PC-3 (cell line): ENCODE measurements around the gene PBX3.

ENCODE experiments used
- EZH2 ChIP-seq: fragments of 300-600 bp; sonication (generic); IDR thresholded peaks from one replicate; pipeline ENCODE4 v1.6.1; 2017; ENCODE audit warnings: antibody characterized with exemption, mild to moderate bottlenecking, low read length; ENCODE audit not compliant: unreplicated experiment
- TF ChIP-seq, protein P1 (sequence below): fragments of 300-600 bp; sonication (generic); conservative IDR thresholded peaks from 2 replicates; pipeline ENCODE4 v1.5.1; 2017; ENCODE audit warnings: antibody characterized with exemption, low read depth, mild to moderate bottlenecking, low read length

DNA sequence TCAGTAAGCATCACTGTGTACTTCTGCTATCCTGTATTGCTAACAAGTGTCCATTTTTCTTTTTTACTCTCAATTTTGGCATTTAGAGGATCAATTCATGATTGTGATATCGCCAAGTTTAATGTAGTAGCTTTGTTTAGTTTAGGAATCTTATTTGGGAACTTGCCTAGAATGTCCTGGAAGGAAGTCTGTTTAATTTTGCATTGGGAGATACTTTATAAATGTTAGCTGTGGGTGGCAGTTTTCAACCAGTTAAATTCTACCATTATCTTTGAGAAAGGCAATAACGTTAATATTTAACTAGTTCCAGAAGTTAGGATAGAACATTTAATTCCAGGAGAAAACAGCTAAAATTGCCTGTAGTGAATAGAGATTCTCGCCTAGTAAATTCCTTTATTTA lies 78.6 kb downstream of the PBX3 start:
- TF ChIP-seq, protein P1, sequence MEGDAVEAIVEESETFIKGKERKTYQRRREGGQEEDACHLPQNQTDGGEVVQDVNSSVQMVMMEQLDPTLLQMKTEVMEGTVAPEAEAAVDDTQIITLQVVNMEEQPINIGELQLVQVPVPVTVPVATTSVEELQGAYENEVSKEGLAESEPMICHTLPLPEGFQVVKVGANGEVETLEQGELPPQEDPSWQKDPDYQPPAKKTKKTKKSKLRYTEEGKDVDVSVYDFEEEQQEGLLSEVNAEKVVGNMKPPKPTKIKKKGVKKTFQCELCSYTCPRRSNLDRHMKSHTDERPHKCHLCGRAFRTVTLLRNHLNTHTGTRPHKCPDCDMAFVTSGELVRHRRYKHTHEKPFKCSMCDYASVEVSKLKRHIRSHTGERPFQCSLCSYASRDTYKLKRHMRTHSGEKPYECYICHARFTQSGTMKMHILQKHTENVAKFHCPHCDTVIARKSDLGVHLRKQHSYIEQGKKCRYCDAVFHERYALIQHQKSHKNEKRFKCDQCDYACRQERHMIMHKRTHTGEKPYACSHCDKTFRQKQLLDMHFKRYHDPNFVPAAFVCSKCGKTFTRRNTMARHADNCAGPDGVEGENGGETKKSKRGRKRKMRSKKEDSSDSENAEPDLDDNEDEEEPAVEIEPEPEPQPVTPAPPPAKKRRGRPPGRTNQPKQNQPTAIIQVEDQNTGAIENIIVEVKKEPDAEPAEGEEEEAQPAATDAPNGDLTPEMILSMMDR, result no peak
- no peak for TF ChIP-seq EZH2
